OCI-LY3 (cell line): ENCODE measurements around the gene HAVCR2.

Experiments
- CTCF ChIP-seq: fragments of 200-600, 300-600 bp; sonication (generic); IDR thresholded peaks from 2 replicates; pipeline ENCODE4 v1.5.1; 2014; ENCODE audit warnings: antibody characterized with exemption, low read length, low read depth
- EZH2phosphoT487 ChIP-seq: fragments of 200-600 bp; shearing (Covaris generic); IDR thresholded peaks from 2 replicates; pipeline ENCODE4 v1.6.1; 2018; ENCODE audit warnings: antibody characterized with exemption, mixed run types, low read depth

- no peak for TF ChIP-seq CTCF
- no peak for TF ChIP-seq EZH2phosphoT487
Observed at GRCh38 chr5:157080286-157080685, 28.6 kb downstream of the HAVCR2 start.
